ENCODE data around the gene ITIH1. TPM values are rescaled to one million over a fixed set of nuclear protein-coding genes. Genes with fewer than 3 reads are reported as not detected.

ITIH1 gene
- total RNA-seq, 1 experiment from 2014 or later = not detected

DNA sequence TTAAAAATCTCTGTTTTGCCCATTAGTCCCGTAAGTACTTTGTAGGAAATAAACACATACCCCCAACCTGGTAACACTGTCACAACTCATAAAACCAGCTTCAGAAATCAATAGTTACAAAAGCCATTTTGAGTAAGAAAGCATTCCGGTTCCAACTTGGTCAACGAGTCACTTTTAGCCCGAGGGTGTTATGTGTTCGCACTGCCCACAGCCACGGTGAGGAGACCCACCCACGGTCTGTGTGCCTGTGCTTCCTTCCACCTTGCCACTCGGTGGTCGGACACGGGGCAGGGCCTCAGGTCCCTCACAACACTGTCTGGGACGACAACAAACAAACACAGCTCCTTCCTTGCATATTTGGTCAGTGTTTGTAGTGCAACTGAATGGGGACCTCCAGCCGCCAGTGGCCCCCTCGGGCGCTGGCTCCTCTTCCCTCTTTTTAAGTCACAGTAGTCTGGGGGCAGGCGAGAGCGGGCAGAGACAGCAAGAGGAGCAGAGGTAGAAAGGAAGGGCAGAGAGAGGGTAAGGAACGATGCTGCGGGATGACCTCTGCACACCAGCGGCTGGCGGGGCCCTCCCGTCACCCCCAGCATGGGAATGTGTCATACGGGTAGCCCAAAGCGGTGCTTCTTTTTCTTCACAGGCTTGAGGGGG, 62.6 kb downstream of the ITIH1 start:
- H3K9me3 Mint-ChIP-seq = no peaks in the 10 kb centered on the region
- H3K27me3 Mint-ChIP-seq (ENCODE audit: low read depth) = no peaks in the 10 kb centered on the region

More for the DNA sequence above, 62.6 kb downstream of the ITIH1 start:
- no peaks in the 10 kb centered on the region for H3K9me3 ChIP-seq (ENCODE audit: control insufficient read depth, low read depth, low read length)
- H3K36me3 Mint-ChIP-seq (ENCODE audit: insufficient read depth in 1 of 3, low read depth in 3 of 3) = peaks cover 0 to 12% (median 3%) of the 10 kb centered on the region in 3 experiments; a peak in 6 of 7 replicates
- H3K18ac ChIP-seq (ENCODE audit: insufficient read length, low read depth, low read length) = no peak overlapping the region
- no peak for DNase-seq
- H3K4me3 Mint-ChIP-seq = no peak overlapping the region
- H3K4me1 ChIP-seq (ENCODE audit: insufficient read depth, low read length) = no peaks in the 10 kb centered on the region
- no peak overlapping the region for H3K14ac ChIP-seq (ENCODE audit: insufficient read depth, low read length)
- no CpG with 5 or more reads among the region's 23 CpGs for WGBS (ENCODE audit: extremely low coverage, insufficient read length, low lambda C conversion rate)
- H2AFZ ChIP-seq (ENCODE audit: low read length) = no peak overlapping the region
- no peaks in the 10 kb centered on the region for H4K20me1 ChIP-seq (ENCODE audit: control insufficient read depth, insufficient read depth, insufficient read length)
- no peak overlapping the region for H4K91ac ChIP-seq (ENCODE audit: insufficient read length, low read depth, low read length)
- no peak overlapping the region for H3K23ac ChIP-seq (ENCODE audit: insufficient read length, low read depth, low read length)
- no peak overlapping the region for H4K5ac ChIP-seq (ENCODE audit: insufficient read length, low read depth, low read length)
- H3K56ac ChIP-seq (ENCODE audit: insufficient read length, low read depth, low read length) = no peak overlapping the region
- H2BK120ac ChIP-seq (ENCODE audit: low read depth, low read length, poor library complexity, severe bottlenecking) = no peak overlapping the region
- no peak overlapping the region for H4K8ac ChIP-seq (replicated peaks; ENCODE audit: insufficient read length, low read depth, low read length)
- no peak overlapping the region for H3K4me2 ChIP-seq (ENCODE audit: insufficient read depth, insufficient read length, low read length)
- H2AK5ac ChIP-seq (ENCODE audit: insufficient read length, low read length) = no peak overlapping the region
- no peaks in the 10 kb centered on the region for H3K79me1 ChIP-seq (ENCODE audit: insufficient read depth, low read depth, low read length, poor library complexity, severe bottlenecking)
- no peaks in the 10 kb centered on the region for H3K27me3 ChIP-seq (ENCODE audit: insufficient read depth, low read length)
- H3K9ac ChIP-seq (ENCODE audit: extremely low read depth, insufficient read length, low read length) = no peak overlapping the region
- H3K23me2 ChIP-seq (ENCODE audit: insufficient read length, low read depth, low read length, poor library complexity, severe bottlenecking) = no peaks in the 10 kb centered on the region
- H3T11ph ChIP-seq (ENCODE audit: low read length) = no peak overlapping the region
- no peaks in the 10 kb centered on the region for H3K79me2 ChIP-seq (ENCODE audit: insufficient read depth, low read length)
- no peak overlapping the region for H2BK5ac ChIP-seq (ENCODE audit: insufficient read length, low read length)
- H2BK20ac ChIP-seq (ENCODE audit: low read depth, low read length, poor library complexity, severe bottlenecking) = no peak overlapping the region
- H2BK15ac ChIP-seq (ENCODE audit: low read depth, low read length) = no peak overlapping the region
- no peak overlapping the region for H2BK12ac ChIP-seq (ENCODE audit: insufficient read length, low read depth, low read length)
- H3K27ac Mint-ChIP-seq = no peak overlapping the region; a peak in 1 of 7 replicates
- H3K4me1 Mint-ChIP-seq = peaks cover 5 to 15% of the 10 kb centered on the region in 2 experiments
- no peak overlapping the region for H3K4ac ChIP-seq (ENCODE audit: low read depth, low read length)
- no peak for TF ChIP-seq CTCF (conservative IDR thresholded peaks at IDR 0.05)
- H3K27ac ChIP-seq (ENCODE audit: insufficient read length, low read depth, low read length) = no peak overlapping the region
